Esophagus muscularis mucosa (tissue), 3 donors: ENCODE measurements around the gene KNTC1.

Experiments
- CTCF ChIP-seq, 3 experiments: fragments of 200-600 bp in 2 of 3; fragments of 450-650 bp in 1 of 3; sonication (generic) in 2 of 3; IDR thresholded peaks; one replicate each; pipeline ENCODE4 v1.5.1; 2017 to 2019; ENCODE audit warnings: antibody characterized with exemption in 3 of 3, mild to moderate bottlenecking in 2 of 3, moderate library complexity in 1 of 3
- POLR2A ChIP-seq: fragments of 450-650 bp; IDR thresholded peaks from one replicate; pipeline ENCODE4 v1.6.1; 2017; ENCODE audit warnings: antibody characterized with exemption, moderate library complexity, mild to moderate bottlenecking, low read depth
- POLR2AphosphoS5 ChIP-seq, 2 donors: sonication (generic); formaldehyde crosslinking; IDR thresholded peaks; one replicate each; pipeline ENCODE4 v1.6.1; 2017; ENCODE audit warnings: antibody characterized with exemption in 2 of 2

DNA sequence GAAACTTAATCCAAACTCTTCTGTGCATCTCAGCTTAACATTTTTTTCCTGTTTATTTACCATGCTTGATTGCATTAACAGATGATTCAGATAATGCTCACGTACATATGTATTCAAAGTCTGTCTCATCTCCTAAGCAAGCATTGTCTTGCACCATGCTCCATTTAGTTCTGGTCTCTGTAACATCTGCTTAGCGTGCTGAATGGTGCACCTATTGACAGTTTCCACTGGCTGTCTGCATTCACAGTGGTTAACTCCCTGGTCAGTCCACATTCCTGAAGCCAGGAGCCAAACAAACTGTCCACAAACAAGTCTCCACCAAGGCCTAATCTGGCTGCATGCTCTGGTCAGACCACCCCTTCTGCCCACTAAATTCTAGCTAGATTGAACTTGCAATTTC, 83.9 kb downstream of the KNTC1 start:
- TF ChIP-seq CTCF (IDR thresholded peaks at IDR 0.05) (no peak), POLR2AphosphoS5 (IDR thresholded peaks at IDR 0.05) (no peak), POLR2A (no peak)
